ENCODE measurements around the gene AMPH. TPM values are rescaled to one million over a fixed set of nuclear protein-coding genes. Genes with fewer than 3 reads are reported as not detected.

Gene AMPH
- total and polyA plus RNA-seq, 2 of the 4 experiments (the other 2 are of a cell fraction), result 3.9 to 4.8 TPM

DNA sequence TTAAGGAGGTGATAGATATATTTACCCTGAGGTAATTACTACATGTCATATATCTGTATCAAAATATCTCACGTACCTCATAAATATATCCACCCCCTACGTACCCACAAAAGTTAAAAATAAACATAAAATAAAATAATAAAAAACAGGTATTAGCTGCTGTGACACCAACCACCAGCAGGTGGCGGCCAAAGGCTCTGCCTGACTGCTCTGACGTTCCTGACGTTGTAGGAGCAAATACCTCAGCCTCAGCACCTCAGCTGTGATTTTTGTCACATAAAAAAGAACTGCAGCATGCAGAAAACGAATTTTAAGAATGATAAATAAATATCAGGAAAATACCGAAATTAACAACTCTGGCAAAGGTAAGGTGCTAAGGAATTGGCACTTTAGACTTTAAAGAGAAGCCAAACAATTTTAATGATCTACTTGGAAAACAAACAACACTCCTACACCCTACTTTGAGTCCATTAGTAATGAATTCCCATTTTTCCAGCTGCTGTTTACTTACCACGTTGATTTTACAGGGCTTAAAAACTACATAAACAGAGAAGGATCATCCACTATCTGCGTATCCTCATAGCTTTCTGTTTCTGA is 232.3 kb downstream of the AMPH start:
- H4K5ac ChIP-seq (ENCODE audit: low read depth, low read length), result no peak overlapping the region
- WGBS, 2 experiments (ENCODE audit: extremely low coverage in 2 of 2, insufficient read length in 1 of 2), result 0% methylated on average over 3 of the region's 9 CpGs; no CpG with 5 or more reads in 1 of the 2 experiments
- dilution Hi-C loops (cut with HindIII; ENCODE audit: low sequenced_read_pairs, unreplicated experiment), result no loop called here
- no peak overlapping the region for H4K8ac ChIP-seq (ENCODE audit: low read depth in 2 of 2, low read length in 2 of 2)
- DNase-seq (peak; percentile 48), ATAC-seq (ENCODE audit: low read depth) (peak; percentile 94)
- no peak overlapping the region for H3K27ac ChIP-seq (ENCODE audit: insufficient read depth, low read length)
- TF ChIP-seq, protein P1, sequence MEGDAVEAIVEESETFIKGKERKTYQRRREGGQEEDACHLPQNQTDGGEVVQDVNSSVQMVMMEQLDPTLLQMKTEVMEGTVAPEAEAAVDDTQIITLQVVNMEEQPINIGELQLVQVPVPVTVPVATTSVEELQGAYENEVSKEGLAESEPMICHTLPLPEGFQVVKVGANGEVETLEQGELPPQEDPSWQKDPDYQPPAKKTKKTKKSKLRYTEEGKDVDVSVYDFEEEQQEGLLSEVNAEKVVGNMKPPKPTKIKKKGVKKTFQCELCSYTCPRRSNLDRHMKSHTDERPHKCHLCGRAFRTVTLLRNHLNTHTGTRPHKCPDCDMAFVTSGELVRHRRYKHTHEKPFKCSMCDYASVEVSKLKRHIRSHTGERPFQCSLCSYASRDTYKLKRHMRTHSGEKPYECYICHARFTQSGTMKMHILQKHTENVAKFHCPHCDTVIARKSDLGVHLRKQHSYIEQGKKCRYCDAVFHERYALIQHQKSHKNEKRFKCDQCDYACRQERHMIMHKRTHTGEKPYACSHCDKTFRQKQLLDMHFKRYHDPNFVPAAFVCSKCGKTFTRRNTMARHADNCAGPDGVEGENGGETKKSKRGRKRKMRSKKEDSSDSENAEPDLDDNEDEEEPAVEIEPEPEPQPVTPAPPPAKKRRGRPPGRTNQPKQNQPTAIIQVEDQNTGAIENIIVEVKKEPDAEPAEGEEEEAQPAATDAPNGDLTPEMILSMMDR (conservative IDR thresholded peaks at IDR 0.05; ENCODE audit: low read depth, low read length), result peak; percentile 90
- TF ChIP-seq ELK1 (IDR thresholded peaks at IDR 0.05; ENCODE audit: borderline replicate concordance, low read depth, low read length), result no peak
- TF ChIP-seq RAD21 (IDR thresholded peaks at IDR 0.05; ENCODE audit: low read length), result peak; percentile 73
- TF ChIP-seq SMC3 (IDR thresholded peaks at IDR 0.05; ENCODE audit: low read depth, low read length), result peak; percentile 76
- no peaks in the 10 kb centered on the region for H3K36me3 ChIP-seq (ENCODE audit: control insufficient read depth, insufficient read depth, low read length)
- no peak overlapping the region for H4K91ac ChIP-seq (ENCODE audit: insufficient read depth, low read depth, low read length)
- intact Hi-C loops (cut with micrococcal nuclease), result loop anchor here (1.0 to 2.0 kb wide), 3 partner anchors 261 to 1121 kb away; no protein-coding TSS in a partner anchor
- no peak overlapping the region for H2AK9ac ChIP-seq (replicated peaks; ENCODE audit: low read depth, low read length, poor library complexity)
- no peaks in the 10 kb centered on the region for H3K27me3 ChIP-seq (ENCODE audit: control insufficient read depth, insufficient read depth, low read length)
- no peak overlapping the region for H2AFZ ChIP-seq (replicated peaks; ENCODE audit: low read length, poor library complexity)
- H2BK20ac ChIP-seq (ENCODE audit: low read depth, low read length), result no peak overlapping the region
- no peaks in the 10 kb centered on the region for H4K20me1 ChIP-seq (ENCODE audit: insufficient read depth, low read length)
- no peaks in the 10 kb centered on the region for H3K9me3 ChIP-seq (ENCODE audit: control insufficient read depth, insufficient read depth, low read length)
- no peak overlapping the region for H3K9ac ChIP-seq (ENCODE audit: low read depth, low read length)
- in situ Hi-C loops (cut with MboI; ENCODE audit: low sequenced_read_pairs), result no loop called here
- no peak overlapping the region for H3K4ac ChIP-seq (ENCODE audit: low read depth, low read length)
- H3K56ac ChIP-seq (ENCODE audit: extremely low read depth, insufficient read depth, low read length), result no peak overlapping the region
- H3K9me1 ChIP-seq (ENCODE audit: insufficient read depth, low read length), result no peaks in the 10 kb centered on the region
- H2BK120ac ChIP-seq (ENCODE audit: low read depth, low read length), result no peak overlapping the region
- H3K14ac ChIP-seq (replicated peaks; ENCODE audit: low read depth, low read length), result no peak overlapping the region
- no peak overlapping the region for H3K4me3 ChIP-seq (ENCODE audit: insufficient read depth, low read depth, low read length)
- H2BK15ac ChIP-seq (ENCODE audit: low read depth, low read length), result no peak overlapping the region
- H2AK5ac ChIP-seq (ENCODE audit: low read depth, low read length), result no peak overlapping the region
- H3K23ac ChIP-seq (ENCODE audit: low read depth, low read length), result no peak overlapping the region
- POLR2A ChIA-PET (ENCODE audit: unreplicated experiment), result no interaction called here
- H3K4me2 ChIP-seq (ENCODE audit: low read depth, low read length), result no peak overlapping the region
- no peaks in the 10 kb centered on the region for H3K79me1 ChIP-seq (ENCODE audit: low read depth in 1 of 2, low read length in 2 of 2)
- BruUV-seq (replicated peaks), result no TSS peak
- no peaks in the 10 kb centered on the region for H3K4me1 ChIP-seq (ENCODE audit: control insufficient read depth, insufficient read depth, low read length)
- no peak overlapping the region for H2BK5ac ChIP-seq (ENCODE audit: low read depth, low read length, poor library complexity, severe bottlenecking)
- H3K18ac ChIP-seq (ENCODE audit: low read depth, low read length), result no peak overlapping the region
- CTCF ChIA-PET, result interaction anchor here (0.6 to 2.0 kb wide), 12 partner anchors 11 to 450 kb away, joined by 3 to 11 read pairs (median 3); no protein-coding TSS in a partner anchor
